PC-3 (cell line): ENCODE measurements around the gene B4GALNT1.

ENCODE experiments used
- EZH2 ChIP-seq: fragments of 300-600 bp; sonication (generic); IDR thresholded peaks from one replicate; pipeline ENCODE4 v1.6.1; 2017; ENCODE audit warnings: antibody characterized with exemption, mild to moderate bottlenecking, low read length; ENCODE audit not compliant: unreplicated experiment
- EZH2phosphoT487 ChIP-seq: fragments of 300-600 bp; sonication (generic); IDR thresholded peaks from 2 replicates; pipeline ENCODE4 v1.6.1; 2018; ENCODE audit warnings: mild to moderate bottlenecking, antibody characterized with exemption, low read length, borderline replicate concordance
- TF ChIP-seq, protein P1 (sequence below): fragments of 300-600 bp; sonication (generic); conservative IDR thresholded peaks from 2 replicates; pipeline ENCODE4 v1.5.1; 2017; ENCODE audit warnings: antibody characterized with exemption, low read depth, mild to moderate bottlenecking, low read length

DNA sequence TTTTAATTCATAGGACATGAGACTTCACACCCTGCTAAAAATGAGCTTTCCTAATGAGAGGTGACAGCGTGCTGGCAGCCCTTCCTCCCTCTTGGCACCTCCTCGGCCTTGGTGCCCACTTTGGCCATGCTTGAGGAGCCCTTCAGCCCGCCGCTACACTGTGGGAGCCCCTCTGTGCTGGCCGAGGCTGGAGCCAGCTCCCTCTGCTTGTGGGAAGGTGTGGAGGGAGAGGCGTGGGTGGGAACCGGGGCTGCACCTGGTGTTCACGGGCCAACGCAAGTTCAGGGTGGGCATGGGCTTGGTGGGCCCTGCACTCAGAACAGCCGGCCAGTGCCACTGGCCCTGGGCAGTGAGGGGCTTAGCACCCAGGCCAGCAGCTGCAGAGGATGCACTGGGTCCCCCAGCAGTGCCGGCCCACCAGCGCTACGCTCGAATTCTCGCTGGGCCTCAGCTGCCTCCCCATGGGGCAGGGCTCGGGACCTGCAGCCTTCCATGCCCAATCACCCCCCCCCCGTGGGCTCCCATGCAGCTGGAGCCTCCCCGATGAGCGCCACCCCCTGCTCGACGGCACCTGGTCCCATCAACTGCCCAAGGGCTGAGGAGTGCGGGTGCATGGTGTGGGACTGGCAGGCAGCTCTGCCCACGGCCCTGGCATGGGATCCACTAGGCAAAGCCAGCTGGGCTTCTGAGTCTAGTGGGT lies 22.7 kb upstream of the B4GALNT1 start:
- TF ChIP-seq, protein P1, sequence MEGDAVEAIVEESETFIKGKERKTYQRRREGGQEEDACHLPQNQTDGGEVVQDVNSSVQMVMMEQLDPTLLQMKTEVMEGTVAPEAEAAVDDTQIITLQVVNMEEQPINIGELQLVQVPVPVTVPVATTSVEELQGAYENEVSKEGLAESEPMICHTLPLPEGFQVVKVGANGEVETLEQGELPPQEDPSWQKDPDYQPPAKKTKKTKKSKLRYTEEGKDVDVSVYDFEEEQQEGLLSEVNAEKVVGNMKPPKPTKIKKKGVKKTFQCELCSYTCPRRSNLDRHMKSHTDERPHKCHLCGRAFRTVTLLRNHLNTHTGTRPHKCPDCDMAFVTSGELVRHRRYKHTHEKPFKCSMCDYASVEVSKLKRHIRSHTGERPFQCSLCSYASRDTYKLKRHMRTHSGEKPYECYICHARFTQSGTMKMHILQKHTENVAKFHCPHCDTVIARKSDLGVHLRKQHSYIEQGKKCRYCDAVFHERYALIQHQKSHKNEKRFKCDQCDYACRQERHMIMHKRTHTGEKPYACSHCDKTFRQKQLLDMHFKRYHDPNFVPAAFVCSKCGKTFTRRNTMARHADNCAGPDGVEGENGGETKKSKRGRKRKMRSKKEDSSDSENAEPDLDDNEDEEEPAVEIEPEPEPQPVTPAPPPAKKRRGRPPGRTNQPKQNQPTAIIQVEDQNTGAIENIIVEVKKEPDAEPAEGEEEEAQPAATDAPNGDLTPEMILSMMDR = no peak
- TF ChIP-seq EZH2phosphoT487 (no peak), EZH2 (no peak)
